Measurements from ENCODE around the gene PRKG1.

PRKG1 gene

DNA sequence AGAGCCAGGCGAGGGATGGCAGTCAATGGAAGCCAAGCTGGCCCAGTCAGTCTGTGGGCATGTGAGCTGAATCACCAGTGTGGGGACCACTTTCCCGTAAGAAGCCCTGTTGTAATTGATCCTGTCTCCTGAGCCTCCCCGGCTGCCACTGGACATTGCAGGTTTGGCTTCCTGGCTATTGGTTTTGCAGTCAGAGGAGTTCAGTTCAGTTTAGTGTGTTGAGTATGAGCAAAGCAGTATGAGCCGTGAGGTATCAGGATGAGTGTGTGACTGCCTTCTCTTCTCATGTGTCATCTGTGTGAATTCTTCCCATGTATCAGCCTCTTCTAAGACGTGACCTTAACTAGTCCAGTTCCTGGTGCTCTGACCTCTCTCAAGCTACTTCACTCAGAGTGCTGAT is 227.4 kb downstream of the PRKG1 start:
- no peak for TF ChIP-seq EZH2phosphoT487 (IDR thresholded peaks at IDR 0.05; ENCODE audit: borderline replicate concordance)
- TF ChIP-seq, protein P1, sequence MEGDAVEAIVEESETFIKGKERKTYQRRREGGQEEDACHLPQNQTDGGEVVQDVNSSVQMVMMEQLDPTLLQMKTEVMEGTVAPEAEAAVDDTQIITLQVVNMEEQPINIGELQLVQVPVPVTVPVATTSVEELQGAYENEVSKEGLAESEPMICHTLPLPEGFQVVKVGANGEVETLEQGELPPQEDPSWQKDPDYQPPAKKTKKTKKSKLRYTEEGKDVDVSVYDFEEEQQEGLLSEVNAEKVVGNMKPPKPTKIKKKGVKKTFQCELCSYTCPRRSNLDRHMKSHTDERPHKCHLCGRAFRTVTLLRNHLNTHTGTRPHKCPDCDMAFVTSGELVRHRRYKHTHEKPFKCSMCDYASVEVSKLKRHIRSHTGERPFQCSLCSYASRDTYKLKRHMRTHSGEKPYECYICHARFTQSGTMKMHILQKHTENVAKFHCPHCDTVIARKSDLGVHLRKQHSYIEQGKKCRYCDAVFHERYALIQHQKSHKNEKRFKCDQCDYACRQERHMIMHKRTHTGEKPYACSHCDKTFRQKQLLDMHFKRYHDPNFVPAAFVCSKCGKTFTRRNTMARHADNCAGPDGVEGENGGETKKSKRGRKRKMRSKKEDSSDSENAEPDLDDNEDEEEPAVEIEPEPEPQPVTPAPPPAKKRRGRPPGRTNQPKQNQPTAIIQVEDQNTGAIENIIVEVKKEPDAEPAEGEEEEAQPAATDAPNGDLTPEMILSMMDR (conservative IDR thresholded peaks at IDR 0.05; ENCODE audit: low read length): no peak
- Histone ChIP-seq H3K79me2 (ENCODE audit: insufficient read depth, low read length) (no peaks in the 10 kb centered on the region), H3K4me2 (ENCODE audit: low read depth, low read length, poor library complexity, severe bottlenecking) (no peak overlapping the region)

DNA sequence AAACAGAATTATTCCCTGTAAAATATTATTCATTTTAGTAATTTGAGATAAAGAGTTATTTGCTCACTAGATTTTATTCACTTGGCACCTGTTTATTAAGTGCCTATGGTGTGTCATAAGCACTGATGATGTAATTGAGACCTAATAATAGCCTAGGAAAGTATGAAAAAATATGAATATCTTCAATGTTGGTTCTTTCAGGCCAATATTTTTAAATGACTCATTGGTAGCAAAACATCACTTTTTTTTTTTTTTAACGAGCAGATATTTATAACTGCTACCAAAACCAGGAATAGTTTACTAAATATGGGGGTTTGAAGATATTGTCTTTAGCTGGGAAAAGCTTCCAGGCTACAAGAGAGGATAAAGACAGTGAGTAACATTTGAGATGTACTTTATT is 228.0 kb downstream of the PRKG1 start:
- Histone ChIP-seq H3K4me2 (ENCODE audit: low read depth, low read length, poor library complexity, severe bottlenecking) (no peak overlapping the region), H3K27me3 (ENCODE audit: insufficient read depth, low read length, poor library complexity, severe bottlenecking) (no peaks in the 10 kb centered on the region), H3K9me3 (ENCODE audit: insufficient read depth, low read depth, low read length) (no peaks in the 10 kb centered on the region), H2AFZ (ENCODE audit: low read length) (no peak overlapping the region), H3K36me3 (ENCODE audit: insufficient read depth, low read length) (no peaks in the 10 kb centered on the region), H3K4me3 (ENCODE audit: low read length, poor library complexity, severe bottlenecking) (no peak overlapping the region), H3K79me2 (ENCODE audit: insufficient read depth, low read length) (no peaks in the 10 kb centered on the region), H3K9ac (ENCODE audit: low read depth, low read length, poor library complexity, severe bottlenecking) (no peak overlapping the region), H4K20me1 (ENCODE audit: insufficient read depth, low read length, poor library complexity, severe bottlenecking) (no peaks in the 10 kb centered on the region), H3K9me2 (replicated peaks; ENCODE audit: low read depth, low read length) (no peaks in the 10 kb centered on the region), H3F3A (ENCODE audit: low read depth) (no peaks in the 10 kb centered on the region), H3K4me1 (ENCODE audit: insufficient read depth, low read length, poor library complexity, severe bottlenecking) (no peaks in the 10 kb centered on the region)
- TF ChIP-seq EZH2phosphoT487 (IDR thresholded peaks at IDR 0.05; ENCODE audit: borderline replicate concordance): no peak
- TF ChIP-seq, protein P1 (conservative IDR thresholded peaks at IDR 0.05; ENCODE audit: low read length): no peak

More for the DNA sequence above, 227.4 kb downstream of the PRKG1 start:
- no peaks in the 10 kb centered on the region for H4K20me1 ChIP-seq (ENCODE audit: insufficient read depth, low read length, poor library complexity, severe bottlenecking)
- no peaks in the 10 kb centered on the region for H3K4me1 ChIP-seq (ENCODE audit: insufficient read depth, low read length, poor library complexity, severe bottlenecking)
- no peak overlapping the region for H2AFZ ChIP-seq (ENCODE audit: low read length)
- no peak overlapping the region for H3K4me3 ChIP-seq (ENCODE audit: low read length, poor library complexity, severe bottlenecking)
- no peaks in the 10 kb centered on the region for H3K27me3 ChIP-seq (ENCODE audit: insufficient read depth, low read length, poor library complexity, severe bottlenecking)
- H3K36me3 ChIP-seq (ENCODE audit: insufficient read depth, low read length): no peaks in the 10 kb centered on the region
- H3K9me2 ChIP-seq (replicated peaks; ENCODE audit: low read depth, low read length): no peaks in the 10 kb centered on the region
- no peaks in the 10 kb centered on the region for H3K9me3 ChIP-seq (ENCODE audit: insufficient read depth, low read depth, low read length)
- no peak overlapping the region for H3K9ac ChIP-seq (ENCODE audit: low read depth, low read length, poor library complexity, severe bottlenecking)
- no peaks in the 10 kb centered on the region for H3F3A ChIP-seq (ENCODE audit: low read depth)

DNA sequence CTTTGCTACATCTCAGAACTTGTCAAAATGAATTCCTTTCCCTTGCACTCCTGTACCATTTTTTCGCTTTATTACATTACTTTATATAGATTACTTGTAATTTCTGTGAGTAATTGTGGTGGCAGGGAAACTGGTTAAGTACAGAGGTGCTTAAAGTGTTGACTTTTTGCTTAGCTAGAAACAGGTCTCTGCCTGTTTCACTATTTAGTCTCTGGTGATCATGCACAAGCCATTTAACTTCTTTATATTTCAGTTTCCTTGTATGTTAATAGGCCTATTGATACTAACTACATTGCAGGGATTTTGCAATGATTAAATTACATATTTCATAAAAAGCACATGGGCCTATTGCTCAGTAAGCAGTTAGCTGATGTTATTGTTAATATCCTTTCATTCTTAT is 233.8 kb downstream of the PRKG1 start:
- H3K4me3 ChIP-seq (ENCODE audit: low read length, poor library complexity, severe bottlenecking): no peak overlapping the region
- H3K36me3 ChIP-seq (ENCODE audit: insufficient read depth, low read length): no peaks in the 10 kb centered on the region
- no peaks in the 10 kb centered on the region for H3K27me3 ChIP-seq (ENCODE audit: insufficient read depth, low read length, poor library complexity, severe bottlenecking)
- no peaks in the 10 kb centered on the region for H3F3A ChIP-seq (ENCODE audit: low read depth)
- no peaks in the 10 kb centered on the region for H3K9me3 ChIP-seq (ENCODE audit: insufficient read depth, low read depth, low read length)
- no peaks in the 10 kb centered on the region for H4K20me1 ChIP-seq (ENCODE audit: insufficient read depth, low read length, poor library complexity, severe bottlenecking)
- no peaks in the 10 kb centered on the region for H3K79me2 ChIP-seq (ENCODE audit: insufficient read depth, low read length)
- TF ChIP-seq, protein P1 (conservative IDR thresholded peaks at IDR 0.05; ENCODE audit: low read length): no peak
- no peak for TF ChIP-seq EZH2phosphoT487 (IDR thresholded peaks at IDR 0.05; ENCODE audit: borderline replicate concordance)
- H3K9me2 ChIP-seq (replicated peaks; ENCODE audit: low read depth, low read length): 0 out of 2 replicates have a peak, but pooled peaks cover 6% of the 10 kb centered on the region
- H3K4me1 ChIP-seq (ENCODE audit: insufficient read depth, low read length, poor library complexity, severe bottlenecking): no peaks in the 10 kb centered on the region
- H2AFZ ChIP-seq (ENCODE audit: low read length): no peak overlapping the region
- no peak overlapping the region for H3K4me2 ChIP-seq (ENCODE audit: low read depth, low read length, poor library complexity, severe bottlenecking)
- no peak overlapping the region for H3K9ac ChIP-seq (ENCODE audit: low read depth, low read length, poor library complexity, severe bottlenecking)

Data from Loucy (cell line).